ENCODE measurements around the gene DPP9. TPM values are rescaled to one million over a fixed set of nuclear protein-coding genes. Genes with fewer than 3 reads are reported as not detected.
A peak's percentile ranks its signal among the peaks of the same experiment; 100 is the strongest.

DPP9 gene
- total and polyA plus RNA-seq, 7 donors, result 27.6 to 90.6 (median 36.9) TPM

- Histone ChIP-seq H3K36me3 (peaks cover 12 to 39% (median 24%) of the 10 kb centered on the region in 4 donors), H3K27ac (peak overlapping the region; percentile 82 to 97 (median 91)), H3K4me1 (peaks cover 0 to 25% (median 20%) of the 10 kb centered on the region in 4 donors), H3K27me3 (no peaks in the 10 kb centered on the region), H3K4me3 (peak overlapping the region; percentile 66 to 100 (median 92)), H3K9me3 (no peaks in the 10 kb centered on the region)
- intact Hi-C loops (cut with DNase I), result loop anchor here (5.0 to 10.0 kb wide), 3 partner anchors 86 to 252 kb away; partner anchors contain the start of genes PLIN3 and TNFAIP8L1
- DNase-seq, result no peak
- TF ChIP-seq, protein P1, sequence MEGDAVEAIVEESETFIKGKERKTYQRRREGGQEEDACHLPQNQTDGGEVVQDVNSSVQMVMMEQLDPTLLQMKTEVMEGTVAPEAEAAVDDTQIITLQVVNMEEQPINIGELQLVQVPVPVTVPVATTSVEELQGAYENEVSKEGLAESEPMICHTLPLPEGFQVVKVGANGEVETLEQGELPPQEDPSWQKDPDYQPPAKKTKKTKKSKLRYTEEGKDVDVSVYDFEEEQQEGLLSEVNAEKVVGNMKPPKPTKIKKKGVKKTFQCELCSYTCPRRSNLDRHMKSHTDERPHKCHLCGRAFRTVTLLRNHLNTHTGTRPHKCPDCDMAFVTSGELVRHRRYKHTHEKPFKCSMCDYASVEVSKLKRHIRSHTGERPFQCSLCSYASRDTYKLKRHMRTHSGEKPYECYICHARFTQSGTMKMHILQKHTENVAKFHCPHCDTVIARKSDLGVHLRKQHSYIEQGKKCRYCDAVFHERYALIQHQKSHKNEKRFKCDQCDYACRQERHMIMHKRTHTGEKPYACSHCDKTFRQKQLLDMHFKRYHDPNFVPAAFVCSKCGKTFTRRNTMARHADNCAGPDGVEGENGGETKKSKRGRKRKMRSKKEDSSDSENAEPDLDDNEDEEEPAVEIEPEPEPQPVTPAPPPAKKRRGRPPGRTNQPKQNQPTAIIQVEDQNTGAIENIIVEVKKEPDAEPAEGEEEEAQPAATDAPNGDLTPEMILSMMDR (IDR thresholded peaks at IDR 0.05), result no peak
- TF ChIP-seq POLR2A (IDR thresholded peaks at IDR 0.05) (no peak), POLR2AphosphoS5 (IDR thresholded peaks at IDR 0.05) (no peak), EP300 (IDR thresholded peaks at IDR 0.05) (no peak)
- WGBS, 2 donors, result 2 to 4% methylated on average over 28 of the region's 28 CpGs
Measured at GRCh38 chr19:4722671-4723594, 709 bp downstream of the DPP9 start.

DNA sequence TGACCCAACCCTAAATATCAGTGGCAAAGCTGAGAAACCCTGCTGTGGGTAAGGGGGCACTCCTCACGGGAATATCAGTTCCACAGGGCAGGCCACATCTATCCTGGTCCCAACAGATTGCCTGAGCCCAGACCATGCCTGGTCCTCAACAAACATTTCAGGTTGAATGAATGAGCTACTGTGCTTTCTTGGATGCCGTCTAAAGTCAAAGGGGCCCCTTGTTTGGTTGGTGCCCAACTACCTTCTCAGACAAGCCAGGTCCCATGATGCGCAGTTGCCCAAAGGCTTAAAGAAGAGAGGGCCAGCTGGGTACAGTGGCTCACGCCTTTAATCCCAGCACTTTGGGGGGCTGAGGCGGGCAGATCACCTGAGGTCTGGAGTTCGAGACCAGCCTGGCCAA, 2.4 kb downstream of the DPP9 start:
- H3K27me3 ChIP-seq, result no peaks in the 10 kb centered on the region
- peaks cover 12 to 54% (median 37%) of the 10 kb centered on the region in 4 donors for H3K36me3 ChIP-seq
- intact Hi-C loops (cut with DNase I), result loop anchor here (5.0 to 10.0 kb wide), 3 partner anchors 84 to 254 kb away; partner anchors contain the start of genes PLIN3 and TNFAIP8L1
- TF ChIP-seq EP300 (IDR thresholded peaks at IDR 0.05) (no peak), POLR2AphosphoS5 (IDR thresholded peaks at IDR 0.05) (no peak), POLR2A (IDR thresholded peaks at IDR 0.05) (no peak)
- TF ChIP-seq, protein P1 (IDR thresholded peaks at IDR 0.05), result no peak
- no peaks in the 10 kb centered on the region for H3K9me3 ChIP-seq
- H3K27ac ChIP-seq, result no peak overlapping the region
- 93 to 94% methylated on average over 6 of the region's 6 CpGs for WGBS, 2 donors
- DNase-seq, result no peak
- no peak overlapping the region for H3K4me3 ChIP-seq
- H3K4me1 ChIP-seq, result peaks cover 0 to 25% (median 20%) of the 10 kb centered on the region in 4 donors

DNA sequence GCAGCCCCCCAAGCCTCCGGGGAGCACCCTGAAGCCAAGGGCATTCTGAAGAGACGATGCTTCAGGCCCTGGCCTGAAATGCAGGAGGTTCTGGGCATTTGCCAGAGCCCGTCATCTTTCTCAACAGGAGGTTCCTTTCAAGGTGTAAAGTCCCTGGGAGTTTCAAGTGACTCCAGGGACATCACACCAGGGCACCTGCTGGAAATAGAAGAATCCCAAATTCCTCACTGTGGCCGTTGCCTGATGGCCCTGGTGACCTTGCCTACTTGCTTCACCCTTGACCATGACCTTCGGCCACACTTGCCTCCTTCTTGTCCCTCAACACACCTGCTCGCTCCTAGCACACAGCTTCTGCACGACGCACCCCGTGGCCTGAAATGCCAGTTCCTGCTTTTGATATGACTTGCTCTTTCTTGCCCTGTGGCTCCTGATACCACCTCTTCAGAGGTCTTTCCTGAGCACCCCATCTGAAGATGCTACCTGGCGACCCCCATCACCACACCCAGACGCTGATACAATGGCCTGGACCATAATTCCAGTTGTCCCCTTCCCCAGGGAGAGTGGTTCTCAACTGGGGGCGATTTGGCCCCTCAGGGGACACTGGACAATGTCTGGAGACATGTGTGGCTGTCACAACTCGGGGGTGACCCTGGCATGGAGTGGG, 3.5 kb downstream of the DPP9 start:
- H3K4me1 ChIP-seq, result peaks cover 0 to 25% (median 20%) of the 10 kb centered on the region in 4 donors
- TF ChIP-seq POLR2A (IDR thresholded peaks at IDR 0.05), result no peak
- no peak for TF ChIP-seq POLR2AphosphoS5 (IDR thresholded peaks at IDR 0.05)
- TF ChIP-seq, protein P1 (IDR thresholded peaks at IDR 0.05), result no peak
- no peak for TF ChIP-seq EP300 (IDR thresholded peaks at IDR 0.05)
- H3K27me3 ChIP-seq, result no peaks in the 10 kb centered on the region
- intact Hi-C loops (cut with DNase I), result loop anchor here (5.0 to 10.0 kb wide), 3 partner anchors 83 to 255 kb away; partner anchors contain the start of genes PLIN3 and TNFAIP8L1
- H3K9me3 ChIP-seq, result no peaks in the 10 kb centered on the region
- no peak overlapping the region for H3K4me3 ChIP-seq
- H3K36me3 ChIP-seq, result peaks cover 20 to 64% (median 45%) of the 10 kb centered on the region in 4 donors
- no peak overlapping the region for H3K27ac ChIP-seq
- DNase-seq, result no peak
- WGBS, 2 donors, result 83 to 88% methylated on average over 13 of the region's 13 CpGs

GRCh38 chr19:4719499-4719866, 4.2 kb downstream of the DPP9 start:
- DNase-seq, result no peak
- Histone ChIP-seq H3K36me3 (peaks cover 20 to 71% (median 46%) of the 10 kb centered on the region in 4 donors), H3K4me1 (peaks cover 0 to 25% (median 20%) of the 10 kb centered on the region in 4 donors), H3K27me3 (no peaks in the 10 kb centered on the region), H3K27ac (no peak overlapping the region), H3K4me3 (no peak overlapping the region), H3K9me3 (no peaks in the 10 kb centered on the region)
- intact Hi-C loops (cut with DNase I), result no loop called here
- 90 to 92% methylated on average over 11 of the region's 11 CpGs for WGBS, 2 donors
- TF ChIP-seq POLR2A (IDR thresholded peaks at IDR 0.05) (no peak), POLR2AphosphoS5 (IDR thresholded peaks at IDR 0.05) (no peak), EP300 (IDR thresholded peaks at IDR 0.05) (no peak)
- TF ChIP-seq, protein P1 (IDR thresholded peaks at IDR 0.05), result no peak
